ENCODE results near the gene SLC35E3. TPM values are rescaled to one million over a fixed set of nuclear protein-coding genes. Genes with fewer than 3 reads are reported as not detected.

The SLC35E3 gene
- total RNA-seq, 1 experiment from 2014 or later, result 4.9 TPM

- Histone ChIP-seq H3K9me3 (ENCODE audit: control insufficient read depth in 1 of 2, insufficient read depth in 1 of 2, low read depth in 1 of 2, low read length in 2 of 2) (no peaks in the 10 kb centered on the region), H3K9me2 (ENCODE audit: insufficient read depth) (no peaks in the 10 kb centered on the region), H3K27ac (ENCODE audit: low read depth, low read length) (no peak overlapping the region), H3K9ac (ENCODE audit: low read length) (no peak overlapping the region), H3K4me2 (ENCODE audit: low read length) (peak overlapping the region; percentile 37), H3K36me3 (ENCODE audit: control insufficient read depth in 1 of 2, insufficient read depth in 2 of 2, low read length in 2 of 2) (no peaks in the 10 kb centered on the region), H3K27me3 (ENCODE audit: insufficient read depth, low read length) (no peaks in the 10 kb centered on the region), H3K4me3 (replicated peaks in 1 of 2; ENCODE audit: low read depth in 1 of 2, low read length in 2 of 2) (no peak overlapping the region), H4K20me1 (ENCODE audit: insufficient read depth) (no peaks in the 10 kb centered on the region), H3K79me2 (ENCODE audit: insufficient read depth, low read length) (no peaks in the 10 kb centered on the region), H2AFZ (ENCODE audit: low read depth, low read length, poor library complexity, severe bottlenecking) (peak overlapping the region; percentile 73), H3K4me1 (ENCODE audit: control insufficient read depth in 1 of 2, insufficient read depth in 2 of 2, low read length in 2 of 2) (peaks cover 7 to 37% of the 10 kb centered on the region in 2 experiments)
- RAD21 ChIA-PET (ENCODE audit: low non-redundant PET in 1 of 2, low total read pairs in 2 of 2, uncharacterized antibody in 2 of 2, unreplicated experiment in 2 of 2), result no interaction called here
- CTCF ChIA-PET, result no interaction called here
- POLR2A ChIA-PET, result interaction anchor here (2.4 kb wide), 1 partner anchor 13 kb away, joined by 7 read pairs; the partner anchor contains the start of gene MDM2
- peak; percentile 41; the same call in 1 of the 2 replicates for ATAC-seq
- TF ChIP-seq POLR2A (IDR thresholded peaks at IDR 0.05; ENCODE audit: borderline replicate concordance, extremely low read depth, insufficient read depth, insufficient read length) (no peak), FOSL1 (IDR thresholded peaks at IDR 0.05; ENCODE audit: low read depth) (peak; percentile 64)
- intact Hi-C loops (cut with micrococcal nuclease), result no loop called here
- BruUV-seq (replicated peaks), result no TSS peak
- DNase-seq (ENCODE audit: low read depth, low spot score), result no peak
Observed at GRCh38 chr12:68794653-68795251, 48.8 kb downstream of the SLC35E3 start.

GRCh38 chr12:68796399-68796798, 50.4 kb downstream of the SLC35E3 start:
- H3K27ac ChIP-seq (ENCODE audit: low read depth, low read length), result no peak overlapping the region
- ChIA-PET CTCF (interaction anchor here (0.8 kb wide), 1 partner anchor 10 kb away, joined by 3 read pairs; no protein-coding TSS in a partner anchor), POLR2A (no interaction called here), RAD21 (ENCODE audit: low non-redundant PET in 1 of 2, low total read pairs in 2 of 2, uncharacterized antibody in 2 of 2, unreplicated experiment in 2 of 2) (no interaction called here)
- no peak overlapping the region for H3K4me3 ChIP-seq (replicated peaks in 1 of 2; ENCODE audit: low read depth in 1 of 2, low read length in 2 of 2)
- no peaks in the 10 kb centered on the region for H3K36me3 ChIP-seq (ENCODE audit: control insufficient read depth in 1 of 2, insufficient read depth in 2 of 2, low read length in 2 of 2)
- ATAC-seq (no peak), DNase-seq (ENCODE audit: low read depth, low spot score) (no peak)
- no peak overlapping the region for H2AFZ ChIP-seq (ENCODE audit: low read depth, low read length, poor library complexity, severe bottlenecking)
- H4K20me1 ChIP-seq (ENCODE audit: insufficient read depth), result no peaks in the 10 kb centered on the region
- H3K9ac ChIP-seq (ENCODE audit: low read length), result no peak overlapping the region
- H3K27me3 ChIP-seq (ENCODE audit: insufficient read depth, low read length), result no peaks in the 10 kb centered on the region
- H3K9me3 ChIP-seq (ENCODE audit: control insufficient read depth in 1 of 2, insufficient read depth in 1 of 2, low read depth in 1 of 2, low read length in 2 of 2), result no peaks in the 10 kb centered on the region
- no TSS peak for BruUV-seq (replicated peaks)
- no peak for TF ChIP-seq REST (IDR thresholded peaks at IDR 0.05; ENCODE audit: low read depth)
- no peak for TF ChIP-seq POLR2AphosphoS5 (IDR thresholded peaks at IDR 0.05; ENCODE audit: low read depth, low read length)
- no peak for TF ChIP-seq ATF3 (IDR thresholded peaks at IDR 0.05)
- TF ChIP-seq CEBPB (IDR thresholded peaks at IDR 0.05; ENCODE audit: low read depth), result no peak
- no peak for TF ChIP-seq ZNF274 (IDR thresholded peaks at IDR 0.05; ENCODE audit: low read depth, low read length)
- no peak for TF ChIP-seq EGR1 (IDR thresholded peaks at IDR 0.05; ENCODE audit: low read depth)
- no peak for TF ChIP-seq EZH2 (IDR thresholded peaks at IDR 0.05)
- no peak for TF ChIP-seq FOSL1 (IDR thresholded peaks at IDR 0.05; ENCODE audit: low read depth)
- TF ChIP-seq, protein P1, sequence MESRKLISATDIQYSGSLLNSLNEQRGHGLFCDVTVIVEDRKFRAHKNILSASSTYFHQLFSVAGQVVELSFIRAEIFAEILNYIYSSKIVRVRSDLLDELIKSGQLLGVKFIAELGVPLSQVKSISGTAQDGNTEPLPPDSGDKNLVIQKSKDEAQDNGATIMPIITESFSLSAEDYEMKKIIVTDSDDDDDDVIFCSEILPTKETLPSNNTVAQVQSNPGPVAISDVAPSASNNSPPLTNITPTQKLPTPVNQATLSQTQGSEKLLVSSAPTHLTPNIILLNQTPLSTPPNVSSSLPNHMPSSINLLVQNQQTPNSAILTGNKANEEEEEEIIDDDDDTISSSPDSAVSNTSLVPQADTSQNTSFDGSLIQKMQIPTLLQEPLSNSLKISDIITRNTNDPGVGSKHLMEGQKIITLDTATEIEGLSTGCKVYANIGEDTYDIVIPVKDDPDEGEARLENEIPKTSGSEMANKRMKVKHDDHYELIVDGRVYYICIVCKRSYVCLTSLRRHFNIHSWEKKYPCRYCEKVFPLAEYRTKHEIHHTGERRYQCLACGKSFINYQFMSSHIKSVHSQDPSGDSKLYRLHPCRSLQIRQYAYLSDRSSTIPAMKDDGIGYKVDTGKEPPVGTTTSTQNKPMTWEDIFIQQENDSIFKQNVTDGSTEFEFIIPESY (IDR thresholded peaks at IDR 0.05; ENCODE audit: extremely low read depth, insufficient replicate concordance, low read length), result no peak
- TF ChIP-seq YY1 (IDR thresholded peaks at IDR 0.05; ENCODE audit: extremely low read depth, insufficient replicate concordance, low read depth, low read length), result no peak
- H3K4me1 ChIP-seq (ENCODE audit: control insufficient read depth in 1 of 2, insufficient read depth in 2 of 2, low read length in 2 of 2), result peaks cover 23 to 53% of the 10 kb centered on the region in 2 experiments
- intact Hi-C loops (cut with micrococcal nuclease), result no loop called here
- no peaks in the 10 kb centered on the region for H3K79me2 ChIP-seq (ENCODE audit: insufficient read depth, low read length)
- no peak overlapping the region for H3K4me2 ChIP-seq (ENCODE audit: low read length)
- H3K9me2 ChIP-seq (ENCODE audit: insufficient read depth), result no peaks in the 10 kb centered on the region

Measured in HCT116 (cell line).